ENCODE data around the gene ATP8B3.

DNA sequence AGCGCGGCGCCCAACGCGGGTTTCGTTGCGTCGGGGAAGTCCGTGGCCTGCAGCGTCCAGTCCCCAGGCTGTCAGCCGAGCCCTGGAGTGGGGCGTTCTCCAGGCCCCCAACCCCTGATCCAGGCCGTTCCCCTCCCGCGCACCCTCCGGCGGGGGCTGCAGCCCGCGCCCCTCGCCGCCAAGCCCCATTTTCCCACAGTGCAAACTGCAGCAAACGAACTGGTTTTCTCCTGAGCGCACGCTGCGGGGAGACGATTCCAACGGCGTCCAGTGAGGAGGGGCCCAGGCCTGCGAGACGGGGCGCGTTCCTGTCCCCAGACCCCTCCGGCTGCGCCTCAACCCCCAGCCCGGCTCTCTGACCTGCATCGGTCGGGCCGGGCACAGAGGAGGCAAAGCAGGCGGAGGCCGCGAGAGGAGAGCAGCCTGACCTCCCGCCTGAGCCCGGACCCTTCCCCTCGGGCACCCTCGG, 63.2 kb downstream of the ATP8B3 start:
- TF ChIP-seq BACH1 (IDR thresholded peaks at IDR 0.05; ENCODE audit: borderline replicate concordance) (no peak), MXI1 (IDR thresholded peaks at IDR 0.05; ENCODE audit: low read depth, low read length) (no peak), EP300 (IDR thresholded peaks at IDR 0.05; ENCODE audit: borderline replicate concordance in 1 of 2, control insufficient read depth in 1 of 2, low read depth in 2 of 2, low read length in 2 of 2) (no peak), KAT2A (conservative IDR thresholded peaks at IDR 0.05; ENCODE audit: control insufficient read depth, low read depth, low read length) (no peak), POLR2A (IDR thresholded peaks at IDR 0.05; ENCODE audit: low read depth, low read length) (no peak), NFYB (IDR thresholded peaks at IDR 0.05; ENCODE audit: insufficient read depth, low read depth, low read length) (no peak), MTA2 (IDR thresholded peaks at IDR 0.05; ENCODE audit: low read depth) (no peak), POLR2AphosphoS5 (IDR thresholded peaks at IDR 0.05; ENCODE audit: low read length) (no peak), EZH2 (IDR thresholded peaks at IDR 0.05; ENCODE audit: borderline replicate concordance, control insufficient read depth, low read depth, low read length) (no peak)
- TF ChIP-seq, protein P1, sequence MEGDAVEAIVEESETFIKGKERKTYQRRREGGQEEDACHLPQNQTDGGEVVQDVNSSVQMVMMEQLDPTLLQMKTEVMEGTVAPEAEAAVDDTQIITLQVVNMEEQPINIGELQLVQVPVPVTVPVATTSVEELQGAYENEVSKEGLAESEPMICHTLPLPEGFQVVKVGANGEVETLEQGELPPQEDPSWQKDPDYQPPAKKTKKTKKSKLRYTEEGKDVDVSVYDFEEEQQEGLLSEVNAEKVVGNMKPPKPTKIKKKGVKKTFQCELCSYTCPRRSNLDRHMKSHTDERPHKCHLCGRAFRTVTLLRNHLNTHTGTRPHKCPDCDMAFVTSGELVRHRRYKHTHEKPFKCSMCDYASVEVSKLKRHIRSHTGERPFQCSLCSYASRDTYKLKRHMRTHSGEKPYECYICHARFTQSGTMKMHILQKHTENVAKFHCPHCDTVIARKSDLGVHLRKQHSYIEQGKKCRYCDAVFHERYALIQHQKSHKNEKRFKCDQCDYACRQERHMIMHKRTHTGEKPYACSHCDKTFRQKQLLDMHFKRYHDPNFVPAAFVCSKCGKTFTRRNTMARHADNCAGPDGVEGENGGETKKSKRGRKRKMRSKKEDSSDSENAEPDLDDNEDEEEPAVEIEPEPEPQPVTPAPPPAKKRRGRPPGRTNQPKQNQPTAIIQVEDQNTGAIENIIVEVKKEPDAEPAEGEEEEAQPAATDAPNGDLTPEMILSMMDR (IDR thresholded peaks at IDR 0.05 in 2 of 3, conservative IDR thresholded peaks at IDR 0.05 in 1 of 3; ENCODE audit: control insufficient read depth in 2 of 3, extremely low read depth in 1 of 3, insufficient read depth in 1 of 3, low read depth in 3 of 3, low read length in 3 of 3), result no peak
- TF ChIP-seq, protein P2, sequence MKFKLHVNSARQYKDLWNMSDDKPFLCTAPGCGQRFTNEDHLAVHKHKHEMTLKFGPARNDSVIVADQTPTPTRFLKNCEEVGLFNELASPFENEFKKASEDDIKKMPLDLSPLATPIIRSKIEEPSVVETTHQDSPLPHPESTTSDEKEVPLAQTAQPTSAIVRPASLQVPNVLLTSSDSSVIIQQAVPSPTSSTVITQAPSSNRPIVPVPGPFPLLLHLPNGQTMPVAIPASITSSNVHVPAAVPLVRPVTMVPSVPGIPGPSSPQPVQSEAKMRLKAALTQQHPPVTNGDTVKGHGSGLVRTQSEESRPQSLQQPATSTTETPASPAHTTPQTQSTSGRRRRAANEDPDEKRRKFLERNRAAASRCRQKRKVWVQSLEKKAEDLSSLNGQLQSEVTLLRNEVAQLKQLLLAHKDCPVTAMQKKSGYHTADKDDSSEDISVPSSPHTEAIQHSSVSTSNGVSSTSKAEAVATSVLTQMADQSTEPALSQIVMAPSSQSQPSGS (IDR thresholded peaks at IDR 0.05; ENCODE audit: low read length), result no peak
- TF ChIP-seq, protein P3, sequence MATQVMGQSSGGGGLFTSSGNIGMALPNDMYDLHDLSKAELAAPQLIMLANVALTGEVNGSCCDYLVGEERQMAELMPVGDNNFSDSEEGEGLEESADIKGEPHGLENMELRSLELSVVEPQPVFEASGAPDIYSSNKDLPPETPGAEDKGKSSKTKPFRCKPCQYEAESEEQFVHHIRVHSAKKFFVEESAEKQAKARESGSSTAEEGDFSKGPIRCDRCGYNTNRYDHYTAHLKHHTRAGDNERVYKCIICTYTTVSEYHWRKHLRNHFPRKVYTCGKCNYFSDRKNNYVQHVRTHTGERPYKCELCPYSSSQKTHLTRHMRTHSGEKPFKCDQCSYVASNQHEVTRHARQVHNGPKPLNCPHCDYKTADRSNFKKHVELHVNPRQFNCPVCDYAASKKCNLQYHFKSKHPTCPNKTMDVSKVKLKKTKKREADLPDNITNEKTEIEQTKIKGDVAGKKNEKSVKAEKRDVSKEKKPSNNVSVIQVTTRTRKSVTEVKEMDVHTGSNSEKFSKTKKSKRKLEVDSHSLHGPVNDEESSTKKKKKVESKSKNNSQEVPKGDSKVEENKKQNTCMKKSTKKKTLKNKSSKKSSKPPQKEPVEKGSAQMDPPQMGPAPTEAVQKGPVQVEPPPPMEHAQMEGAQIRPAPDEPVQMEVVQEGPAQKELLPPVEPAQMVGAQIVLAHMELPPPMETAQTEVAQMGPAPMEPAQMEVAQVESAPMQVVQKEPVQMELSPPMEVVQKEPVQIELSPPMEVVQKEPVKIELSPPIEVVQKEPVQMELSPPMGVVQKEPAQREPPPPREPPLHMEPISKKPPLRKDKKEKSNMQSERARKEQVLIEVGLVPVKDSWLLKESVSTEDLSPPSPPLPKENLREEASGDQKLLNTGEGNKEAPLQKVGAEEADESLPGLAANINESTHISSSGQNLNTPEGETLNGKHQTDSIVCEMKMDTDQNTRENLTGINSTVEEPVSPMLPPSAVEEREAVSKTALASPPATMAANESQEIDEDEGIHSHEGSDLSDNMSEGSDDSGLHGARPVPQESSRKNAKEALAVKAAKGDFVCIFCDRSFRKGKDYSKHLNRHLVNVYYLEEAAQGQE (IDR thresholded peaks at IDR 0.05; ENCODE audit: low read depth, low read length), result no peak
- TF ChIP-seq, protein P4, sequence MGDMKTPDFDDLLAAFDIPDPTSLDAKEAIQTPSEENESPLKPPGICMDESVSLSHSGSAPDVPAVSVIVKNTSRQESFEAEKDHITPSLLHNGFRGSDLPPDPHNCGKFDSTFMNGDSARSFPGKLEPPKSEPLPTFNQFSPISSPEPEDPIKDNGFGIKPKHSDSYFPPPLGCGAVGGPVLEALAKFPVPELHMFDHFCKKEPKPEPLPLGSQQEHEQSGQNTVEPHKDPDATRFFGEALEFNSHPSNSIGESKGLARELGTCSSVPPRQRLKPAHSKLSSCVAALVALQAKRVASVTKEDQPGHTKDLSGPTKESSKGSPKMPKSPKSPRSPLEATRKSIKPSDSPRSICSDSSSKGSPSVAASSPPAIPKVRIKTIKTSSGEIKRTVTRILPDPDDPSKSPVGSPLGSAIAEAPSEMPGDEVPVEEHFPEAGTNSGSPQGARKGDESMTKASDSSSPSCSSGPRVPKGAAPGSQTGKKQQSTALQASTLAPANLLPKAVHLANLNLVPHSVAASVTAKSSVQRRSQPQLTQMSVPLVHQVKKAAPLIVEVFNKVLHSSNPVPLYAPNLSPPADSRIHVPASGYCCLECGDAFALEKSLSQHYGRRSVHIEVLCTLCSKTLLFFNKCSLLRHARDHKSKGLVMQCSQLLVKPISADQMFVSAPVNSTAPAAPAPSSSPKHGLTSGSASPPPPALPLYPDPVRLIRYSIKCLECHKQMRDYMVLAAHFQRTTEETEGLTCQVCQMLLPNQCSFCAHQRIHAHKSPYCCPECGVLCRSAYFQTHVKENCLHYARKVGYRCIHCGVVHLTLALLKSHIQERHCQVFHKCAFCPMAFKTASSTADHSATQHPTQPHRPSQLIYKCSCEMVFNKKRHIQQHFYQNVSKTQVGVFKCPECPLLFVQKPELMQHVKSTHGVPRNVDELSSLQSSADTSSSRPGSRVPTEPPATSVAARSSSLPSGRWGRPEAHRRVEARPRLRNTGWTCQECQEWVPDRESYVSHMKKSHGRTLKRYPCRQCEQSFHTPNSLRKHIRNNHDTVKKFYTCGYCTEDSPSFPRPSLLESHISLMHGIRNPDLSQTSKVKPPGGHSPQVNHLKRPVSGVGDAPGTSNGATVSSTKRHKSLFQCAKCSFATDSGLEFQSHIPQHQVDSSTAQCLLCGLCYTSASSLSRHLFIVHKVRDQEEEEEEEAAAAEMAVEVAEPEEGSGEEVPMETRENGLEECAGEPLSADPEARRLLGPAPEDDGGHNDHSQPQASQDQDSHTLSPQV (IDR thresholded peaks at IDR 0.05), result no peak

Data from GM12878 (cell line).